Measurements from ENCODE around the gene MNAT1. TPM values are rescaled to one million over a fixed set of nuclear protein-coding genes. Genes with fewer than 3 reads are reported as not detected.
"Not testable (repeated sequence)": the region's sequence is repeated elsewhere in the genome, so short reads cannot be mapped to it uniquely, and the experiment has no call there.

MNAT1 gene
- total RNA-seq, 1 donor from 2014 or later, result 54.1 TPM

DNA sequence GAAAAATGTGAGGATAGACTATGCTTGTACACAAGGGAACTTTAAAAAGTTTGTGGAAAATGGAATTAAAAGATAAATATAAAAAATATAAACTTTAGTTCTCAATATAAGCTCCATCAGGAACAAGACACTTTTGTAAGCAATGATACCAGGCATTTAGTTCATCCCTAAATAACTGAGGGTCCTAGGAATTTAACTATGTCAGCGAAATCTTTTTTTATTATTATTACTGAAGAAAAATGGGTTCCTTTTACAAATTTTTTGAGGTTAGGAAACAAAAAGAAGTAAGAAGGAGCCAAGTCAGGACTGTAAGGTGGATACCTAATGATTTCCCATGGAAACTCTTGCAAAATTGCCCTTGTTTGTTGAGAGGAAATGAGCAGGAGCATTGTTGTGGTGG, 143.6 kb downstream of the MNAT1 start:
- peaks cover 20% of the 10 kb centered on the region for H3K36me3 Mint-ChIP-seq (ENCODE audit: insufficient read depth)
- peaks cover 4% of the 10 kb centered on the region for H3K4me1 Mint-ChIP-seq (ENCODE audit: low read depth)
- no peak overlapping the region for H3K4me3 Mint-ChIP-seq (ENCODE audit: low read depth)
- DNase-seq (ENCODE audit: low spot score, unreplicated experiment), result no peak
- H3K27ac Mint-ChIP-seq, result no peak overlapping the region
- peaks cover 8% of the 10 kb centered on the region for H3K9me3 Mint-ChIP-seq (ENCODE audit: low read depth)
- TF ChIP-seq, protein P1, sequence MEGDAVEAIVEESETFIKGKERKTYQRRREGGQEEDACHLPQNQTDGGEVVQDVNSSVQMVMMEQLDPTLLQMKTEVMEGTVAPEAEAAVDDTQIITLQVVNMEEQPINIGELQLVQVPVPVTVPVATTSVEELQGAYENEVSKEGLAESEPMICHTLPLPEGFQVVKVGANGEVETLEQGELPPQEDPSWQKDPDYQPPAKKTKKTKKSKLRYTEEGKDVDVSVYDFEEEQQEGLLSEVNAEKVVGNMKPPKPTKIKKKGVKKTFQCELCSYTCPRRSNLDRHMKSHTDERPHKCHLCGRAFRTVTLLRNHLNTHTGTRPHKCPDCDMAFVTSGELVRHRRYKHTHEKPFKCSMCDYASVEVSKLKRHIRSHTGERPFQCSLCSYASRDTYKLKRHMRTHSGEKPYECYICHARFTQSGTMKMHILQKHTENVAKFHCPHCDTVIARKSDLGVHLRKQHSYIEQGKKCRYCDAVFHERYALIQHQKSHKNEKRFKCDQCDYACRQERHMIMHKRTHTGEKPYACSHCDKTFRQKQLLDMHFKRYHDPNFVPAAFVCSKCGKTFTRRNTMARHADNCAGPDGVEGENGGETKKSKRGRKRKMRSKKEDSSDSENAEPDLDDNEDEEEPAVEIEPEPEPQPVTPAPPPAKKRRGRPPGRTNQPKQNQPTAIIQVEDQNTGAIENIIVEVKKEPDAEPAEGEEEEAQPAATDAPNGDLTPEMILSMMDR (IDR thresholded peaks at IDR 0.05; ENCODE audit: unreplicated experiment), result no peak
- no peaks in the 10 kb centered on the region for H3K27me3 Mint-ChIP-seq

DNA sequence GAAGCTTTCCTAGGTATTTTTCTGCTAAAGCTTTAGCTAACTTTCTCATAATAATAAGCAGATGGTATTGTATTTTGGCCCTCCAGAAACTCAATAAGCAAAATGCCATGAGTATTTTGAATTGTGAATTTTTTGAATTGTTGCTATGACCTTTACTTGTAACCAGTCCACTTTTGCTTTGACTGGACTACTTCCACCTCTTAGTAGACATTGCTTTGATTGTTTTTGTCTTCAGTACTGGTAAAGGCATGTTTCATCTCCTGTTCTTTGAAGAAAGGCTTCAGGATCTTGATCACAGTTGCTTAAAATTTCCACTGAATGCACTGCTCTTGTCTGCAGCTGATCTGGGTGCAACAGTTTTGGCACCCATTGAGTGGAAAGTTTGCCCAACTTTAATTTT, 144.0 kb downstream of the MNAT1 start:
- no peaks in the 10 kb centered on the region for H3K27me3 Mint-ChIP-seq
- DNase-seq (ENCODE audit: low spot score, unreplicated experiment), result no peak
- H3K4me1 Mint-ChIP-seq (ENCODE audit: low read depth), result peaks cover 4% of the 10 kb centered on the region
- H3K9me3 Mint-ChIP-seq (ENCODE audit: low read depth), result peaks cover 11% of the 10 kb centered on the region
- no peak overlapping the region for H3K27ac Mint-ChIP-seq
- H3K4me3 Mint-ChIP-seq (ENCODE audit: low read depth), result no peak overlapping the region
- H3K36me3 Mint-ChIP-seq (ENCODE audit: insufficient read depth), result peaks cover 23% of the 10 kb centered on the region
- TF ChIP-seq, protein P1 (IDR thresholded peaks at IDR 0.05; ENCODE audit: unreplicated experiment), result no peak

DNA sequence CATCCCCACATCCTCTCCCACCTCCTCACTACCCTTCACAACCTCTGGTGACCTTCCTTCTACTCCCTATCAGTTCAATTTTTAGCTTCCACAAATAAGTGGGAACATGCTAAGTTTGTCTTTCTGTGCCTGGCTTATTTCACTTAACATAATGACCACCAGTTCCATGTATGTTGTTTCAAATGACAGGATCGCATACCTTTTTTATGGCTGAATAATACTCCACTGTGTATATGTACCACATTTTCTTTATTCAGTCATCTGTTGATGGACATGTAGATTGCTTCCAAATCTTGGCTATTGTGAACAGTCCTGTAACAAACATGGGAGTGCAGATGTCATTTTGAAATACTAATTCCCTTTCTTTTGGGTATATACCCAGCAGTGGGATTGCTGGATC, 147.7 kb downstream of the MNAT1 start:
- TF ChIP-seq, protein P1 (IDR thresholded peaks at IDR 0.05; ENCODE audit: unreplicated experiment), result no peak
- Mint-ChIP-seq H3K36me3 (ENCODE audit: insufficient read depth) (peaks cover 51% of the 10 kb centered on the region), H3K4me3 (ENCODE audit: low read depth) (no peak overlapping the region), H3K9me3 (ENCODE audit: low read depth) (peaks cover 39% of the 10 kb centered on the region), H3K27ac (no peak overlapping the region), H3K27me3 (no peaks in the 10 kb centered on the region), H3K4me1 (ENCODE audit: low read depth) (no peaks in the 10 kb centered on the region)
- DNase-seq (ENCODE audit: low spot score, unreplicated experiment), result no peak

DNA sequence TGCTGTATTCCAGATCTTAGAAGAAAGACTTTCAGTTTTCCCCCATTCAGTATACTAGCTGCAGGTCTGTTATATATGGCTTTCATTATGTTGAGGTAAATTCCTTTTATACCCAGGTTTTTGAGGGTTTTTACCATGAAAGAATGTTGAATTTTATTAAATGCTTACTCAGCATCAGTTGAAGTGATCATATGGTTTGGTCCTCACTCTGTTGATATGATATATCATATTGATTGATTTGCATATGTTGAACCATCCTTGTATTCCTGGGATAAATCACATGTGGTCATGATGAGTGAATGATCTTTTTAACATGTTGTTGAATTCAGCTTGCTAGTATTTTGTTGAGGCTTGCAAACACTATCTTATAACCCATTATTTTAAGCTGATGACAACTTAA, 149.6 kb downstream of the MNAT1 start:
- no peak overlapping the region for H3K27ac Mint-ChIP-seq
- TF ChIP-seq, protein P1 (IDR thresholded peaks at IDR 0.05; ENCODE audit: unreplicated experiment), result no peak
- peaks cover 57% of the 10 kb centered on the region for H3K36me3 Mint-ChIP-seq (ENCODE audit: insufficient read depth)
- DNase-seq (ENCODE audit: low spot score, unreplicated experiment), result no peak
- H3K4me3 Mint-ChIP-seq (ENCODE audit: low read depth), result no peak overlapping the region
- peaks cover 39% of the 10 kb centered on the region for H3K9me3 Mint-ChIP-seq (ENCODE audit: low read depth)
- no peaks in the 10 kb centered on the region for H3K27me3 Mint-ChIP-seq
- no peaks in the 10 kb centered on the region for H3K4me1 Mint-ChIP-seq (ENCODE audit: low read depth)

DNA sequence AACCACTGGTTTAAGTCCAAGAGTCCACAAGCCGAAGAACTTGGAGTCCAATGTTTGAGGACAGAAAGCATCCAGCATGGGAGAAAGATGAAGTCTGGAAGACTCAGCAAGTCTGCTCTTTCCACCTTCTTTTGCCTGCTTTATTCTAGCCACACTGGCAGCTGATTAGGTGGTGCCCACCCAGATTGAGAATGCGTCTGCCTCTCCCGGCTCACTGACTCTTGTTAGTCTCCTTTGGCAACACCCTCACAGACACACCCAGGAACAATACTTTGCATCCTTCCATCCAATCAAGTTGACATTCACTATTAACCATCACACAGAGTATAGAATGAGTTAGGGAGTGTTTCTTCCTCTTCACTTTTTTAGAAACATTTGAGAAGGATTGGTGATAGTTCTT, 156.1 kb downstream of the MNAT1 start:
- H3K36me3 Mint-ChIP-seq (ENCODE audit: insufficient read depth), result peaks cover 24% of the 10 kb centered on the region
- not testable (repeated sequence) for H3K27me3 Mint-ChIP-seq; DNase-seq (ENCODE audit: low spot score, unreplicated experiment); H3K4me3 Mint-ChIP-seq (ENCODE audit: low read depth); H3K4me1 Mint-ChIP-seq (ENCODE audit: low read depth); H3K27ac Mint-ChIP-seq
- peaks cover 13% of the 10 kb centered on the region for H3K9me3 Mint-ChIP-seq (ENCODE audit: low read depth)

DNA sequence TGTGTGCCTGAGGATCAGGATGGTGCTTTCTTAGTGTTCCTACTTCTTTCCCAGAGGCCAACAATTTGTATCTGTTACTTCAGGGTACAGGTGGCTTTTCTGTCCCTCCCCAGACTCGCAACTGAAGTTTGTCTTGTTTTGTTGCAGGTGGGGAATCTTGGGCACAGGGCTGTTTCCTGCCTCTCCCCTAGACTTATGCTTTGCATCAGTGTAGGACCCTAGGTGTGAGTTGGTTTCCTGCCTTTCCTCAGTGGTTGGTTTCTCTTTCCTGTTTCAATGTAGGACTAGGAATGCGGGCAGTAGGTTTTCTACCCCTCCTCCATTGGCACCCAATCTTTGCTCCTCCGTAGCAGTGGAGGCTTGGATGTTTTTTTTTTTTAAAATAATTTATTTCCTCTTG, 159.3 kb downstream of the MNAT1 start:
- Mint-ChIP-seq H3K4me3 (ENCODE audit: low read depth) (no peak overlapping the region), H3K9me3 (ENCODE audit: low read depth) (no peaks in the 10 kb centered on the region), H3K27ac (no peak overlapping the region), H3K27me3 (no peaks in the 10 kb centered on the region), H3K36me3 (ENCODE audit: insufficient read depth) (peaks cover 8% of the 10 kb centered on the region), H3K4me1 (ENCODE audit: low read depth) (no peaks in the 10 kb centered on the region)
- TF ChIP-seq, protein P1 (IDR thresholded peaks at IDR 0.05; ENCODE audit: unreplicated experiment), result no peak
- no peak for DNase-seq (ENCODE audit: low spot score, unreplicated experiment)

Data from progenitor cell of endocrine pancreas (in vitro differentiated cells).